SK-N-SH (cell line): Measurements from ENCODE around the gene PLPP2.

Experiments
- CHD2 ChIP-seq: fragments of 150-350 bp; IDR thresholded peaks from 2 replicates; pipeline ENCODE4 v1.6.1; 2018; ENCODE audit warnings: low read length; ENCODE audit not compliant: partially characterized antibody
- EP300 ChIP-seq, 2 experiments: IDR thresholded peaks; 2 replicates each; pipeline versions ENCODE4 v1.4.0 to v1.6.1; 2012; ENCODE audit warnings: borderline replicate concordance in 1 of 2, low read depth in 1 of 2, low read length in 1 of 2
- EZH2phosphoT487 ChIP-seq: fragments of 200-600 bp; sonication (generic); IDR thresholded peaks from 2 replicates; pipeline ENCODE4 v1.6.1; 2017; ENCODE audit warnings: low read depth, mixed run types, mild to moderate bottlenecking, antibody characterized with exemption, moderate library complexity, borderline replicate concordance
- GATA2 ChIP-seq: sonication (generic); formaldehyde crosslinking; IDR thresholded peaks from 2 replicates; pipeline ENCODE4 v1.5.0; 2020; ENCODE audit warnings: mild to moderate bottlenecking, missing genetic modification reagents
- POLR2AphosphoS5 ChIP-seq: IDR thresholded peaks from 2 replicates; pipeline ENCODE4 v1.6.1; 2012; ENCODE audit warnings: low read depth, low read length
- RAD21 ChIP-seq: IDR thresholded peaks from 2 replicates; pipeline ENCODE4 v1.6.1; 2012; ENCODE audit warnings: mild to moderate bottlenecking, low read length
- REST ChIP-seq: IDR thresholded peaks from 2 replicates; pipeline ENCODE4 v1.6.1; 2012; ENCODE audit warnings: mild to moderate bottlenecking, low read depth, low read length, moderate library complexity
- SIN3A ChIP-seq: IDR thresholded peaks from 2 replicates; pipeline ENCODE4 v1.6.1; 2012; ENCODE audit warnings: low read depth, mild to moderate bottlenecking, low read length, moderate library complexity, borderline replicate concordance
- SMC3 ChIP-seq: IDR thresholded peaks from 2 replicates; pipeline ENCODE4 v1.6.1; 2012; ENCODE audit warnings: low read depth, low read length, improper control_type of control experiment
- TCF12 ChIP-seq: IDR thresholded peaks from 2 replicates; pipeline ENCODE4 v1.4.0; 2012
- USF2 ChIP-seq: fragments of 150-350 bp; IDR thresholded peaks from 2 replicates; pipeline ENCODE4 v1.6.1; 2017; ENCODE audit warnings: antibody characterized with exemption, low read length, low read depth, borderline replicate concordance
- YY1 ChIP-seq: IDR thresholded peaks from 2 replicates; pipeline ENCODE4 v1.4.0; 2012; ENCODE audit warnings: low read depth, mild to moderate bottlenecking
- TF ChIP-seq, protein P1 (sequence below): fragments of 200-600 bp; sonication (generic); IDR thresholded peaks from 2 replicates; pipeline ENCODE4 v1.6.1; 2017; ENCODE audit warnings: antibody characterized with exemption, mild to moderate bottlenecking, moderate library complexity
- TF ChIP-seq, protein P2 (sequence below): IDR thresholded peaks from 2 replicates; pipeline ENCODE4 v1.4.0; 2012; ENCODE audit warnings: low read depth

GRCh38 chr19:292281-292884 is 1.2 kb upstream of the PLPP2 start:
- TF ChIP-seq EZH2phosphoT487 (no peak), YY1 (no peak), SMC3 (no peak), USF2 (no peak), GATA2 (CRISPR knock-in tag) (no peak), TCF12 (no peak), REST (no peak), RAD21 (no peak), CHD2 (no peak), EP300 (IDR thresholded peaks at IDR 0.05; ENCODE audit: borderline replicate concordance in 1 of 2, low read depth in 1 of 2, low read length in 1 of 2) (no peak), POLR2AphosphoS5 (no peak), SIN3A (no peak)
- TF ChIP-seq, protein P1, sequence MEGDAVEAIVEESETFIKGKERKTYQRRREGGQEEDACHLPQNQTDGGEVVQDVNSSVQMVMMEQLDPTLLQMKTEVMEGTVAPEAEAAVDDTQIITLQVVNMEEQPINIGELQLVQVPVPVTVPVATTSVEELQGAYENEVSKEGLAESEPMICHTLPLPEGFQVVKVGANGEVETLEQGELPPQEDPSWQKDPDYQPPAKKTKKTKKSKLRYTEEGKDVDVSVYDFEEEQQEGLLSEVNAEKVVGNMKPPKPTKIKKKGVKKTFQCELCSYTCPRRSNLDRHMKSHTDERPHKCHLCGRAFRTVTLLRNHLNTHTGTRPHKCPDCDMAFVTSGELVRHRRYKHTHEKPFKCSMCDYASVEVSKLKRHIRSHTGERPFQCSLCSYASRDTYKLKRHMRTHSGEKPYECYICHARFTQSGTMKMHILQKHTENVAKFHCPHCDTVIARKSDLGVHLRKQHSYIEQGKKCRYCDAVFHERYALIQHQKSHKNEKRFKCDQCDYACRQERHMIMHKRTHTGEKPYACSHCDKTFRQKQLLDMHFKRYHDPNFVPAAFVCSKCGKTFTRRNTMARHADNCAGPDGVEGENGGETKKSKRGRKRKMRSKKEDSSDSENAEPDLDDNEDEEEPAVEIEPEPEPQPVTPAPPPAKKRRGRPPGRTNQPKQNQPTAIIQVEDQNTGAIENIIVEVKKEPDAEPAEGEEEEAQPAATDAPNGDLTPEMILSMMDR, result no peak
- TF ChIP-seq, protein P2, sequence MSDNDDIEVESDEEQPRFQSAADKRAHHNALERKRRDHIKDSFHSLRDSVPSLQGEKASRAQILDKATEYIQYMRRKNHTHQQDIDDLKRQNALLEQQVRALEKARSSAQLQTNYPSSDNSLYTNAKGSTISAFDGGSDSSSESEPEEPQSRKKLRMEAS, result no peak
